Measurements from ENCODE around the gene KLHL40. TPM values are rescaled to one million over a fixed set of nuclear protein-coding genes. Genes with fewer than 3 reads are reported as not detected.

Gene KLHL40
- total RNA-seq, 4 donors from 2014 or later, result 0.27 TPM; not detected in 3

GRCh38 chr3:42704136-42704841 is 19.0 kb downstream of the KLHL40 start:
- H3K27me3 ChIP-seq, result no peaks in the 10 kb centered on the region
- no peak overlapping the region for H3K27ac ChIP-seq
- intact Hi-C loops (cut with DNase I; ENCODE audit: low total_unique reads) (no loop called here), in situ Hi-C loops (cut with MboI; ENCODE audit: low pct_ligation_motif_present in 1 of 4, low pct_unique_long_range_greater_than_20kb in 1 of 4, low sequenced_read_pairs in 3 of 4) (no loop called here)
- WGBS, 2 donors (ENCODE audit: low coverage in 1 of 2), result 82% methylated on average over 8 of the region's 8 CpGs; no CpG with 5 or more reads in 1 of the 2 donors
- no peaks in the 10 kb centered on the region for H3K9me3 ChIP-seq
- no peaks in the 10 kb centered on the region for H3K4me1 ChIP-seq
- H3K36me3 ChIP-seq, result no peaks in the 10 kb centered on the region
- no peak for DNase-seq
- TF ChIP-seq CTCF (IDR thresholded peaks at IDR 0.05) (no peak), POLR2A (IDR thresholded peaks at IDR 0.05) (no peak), EP300 (IDR thresholded peaks at IDR 0.05; ENCODE audit: low read depth) (no peak), POLR2AphosphoS5 (IDR thresholded peaks at IDR 0.05) (no peak)
- H3K4me3 ChIP-seq, result no peak overlapping the region

GRCh38 chr3:42705058-42705767 is 19.9 kb downstream of the KLHL40 start:
- Histone ChIP-seq H3K36me3 (no peaks in the 10 kb centered on the region), H3K9me3 (no peaks in the 10 kb centered on the region), H3K27ac (no peak overlapping the region), H3K4me1 (no peaks in the 10 kb centered on the region), H3K4me3 (no peak overlapping the region), H3K27me3 (no peaks in the 10 kb centered on the region)
- WGBS, 2 donors (ENCODE audit: low coverage in 1 of 2), result 75 to 82% methylated on average over 4 to 6 of the region's 7 CpGs
- in situ Hi-C loops (cut with MboI; ENCODE audit: low pct_ligation_motif_present in 1 of 4, low pct_unique_long_range_greater_than_20kb in 1 of 4, low sequenced_read_pairs in 3 of 4), result no loop called here
- no peak for DNase-seq
- TF ChIP-seq EP300 (IDR thresholded peaks at IDR 0.05; ENCODE audit: low read depth) (no peak), POLR2AphosphoS5 (IDR thresholded peaks at IDR 0.05) (no peak), POLR2A (IDR thresholded peaks at IDR 0.05) (no peak), CTCF (IDR thresholded peaks at IDR 0.05) (no peak)
- intact Hi-C loops (cut with DNase I; ENCODE audit: low total_unique reads), result no loop called here

- intact Hi-C loops (cut with DNase I; ENCODE audit: low total_unique reads) (no loop called here), in situ Hi-C loops (cut with MboI; ENCODE audit: low pct_ligation_motif_present in 1 of 4, low pct_unique_long_range_greater_than_20kb in 1 of 4, low sequenced_read_pairs in 3 of 4) (no loop called here)
- H3K27me3 ChIP-seq, result no peaks in the 10 kb centered on the region
- no peak overlapping the region for H3K27ac ChIP-seq
- H3K4me1 ChIP-seq, result no peaks in the 10 kb centered on the region
- H3K36me3 ChIP-seq, result no peaks in the 10 kb centered on the region
- H3K4me3 ChIP-seq, result no peak overlapping the region
- 77 to 80% methylated on average over 3 to 10 of the region's 10 CpGs for WGBS, 2 donors (ENCODE audit: low coverage in 1 of 2)
- TF ChIP-seq POLR2AphosphoS5 (IDR thresholded peaks at IDR 0.05) (no peak), POLR2A (IDR thresholded peaks at IDR 0.05) (no peak), EP300 (IDR thresholded peaks at IDR 0.05; ENCODE audit: low read depth) (no peak), CTCF (IDR thresholded peaks at IDR 0.05) (no peak)
- no peaks in the 10 kb centered on the region for H3K9me3 ChIP-seq
- no peak for DNase-seq
These were observed 20.7 kb downstream of the KLHL40 start for GRCh38 chr3:42705962-42706585.
